ENCODE results near the gene KLHL22.

- no peak for TF ChIP-seq CTCF (IDR thresholded peaks at IDR 0.05)
- no peak for TF ChIP-seq POLR2AphosphoS5 (IDR thresholded peaks at IDR 0.05)
Observed at GRCh38 chr22:20429254-20430100, 66.1 kb downstream of the KLHL22 start.
